Dermis microvascular lymphatic vessel endothelial cell (primary cell): ENCODE measurements around the gene VCL. TPM values are rescaled to one million over a fixed set of nuclear protein-coding genes. Genes with fewer than 3 reads are reported as not detected.
"Not testable (repeated sequence)": the region's sequence is repeated elsewhere in the genome, so short reads cannot be mapped to it uniquely, and the experiment has no call there.

Source experiments
- DNase-seq, 2 donors: peaks; one replicate each; pipeline versions ENCODE4 v3.0.0 to v3.0.0-alpha.2; 2010; ENCODE audit warnings: low read depth in 2 of 2
- total RNA-seq: library from RNA; depleted of rRNA; stranded (reverse); fragments of >200 nt; gene quantifications from 2 replicates; pipeline ENCODE4 v1.2.1, GENCODE V29; 2014

Gene VCL
- 58.5 and 71.2 TPM in 2 replicates for total RNA-seq

GRCh38 chr10:73997787-73998622, at the start of gene VCL:
Gene VCL (plus strand): TSS chr10:73998116. CDS start chr10:73998208, 92 bp downstream.
- DNase-seq: peak; percentile 92 to 99

- no peak for DNase-seq
Measured at GRCh38 chr10:73948947-73949633, 48.8 kb upstream of the VCL start.

- no peak for DNase-seq
Measured at GRCh38 chr10:73950155-73950948, 47.6 kb upstream of the VCL start.

- no peak for DNase-seq
Measured at GRCh38 chr10:73953665-73954064, 44.3 kb upstream of the VCL start.

- DNase-seq: no peak
Measured at GRCh38 chr10:73954737-73955136, 43.2 kb upstream of the VCL start.

- DNase-seq: no peak
Measured at GRCh38 chr10:73955719-73956118, 42.2 kb upstream of the VCL start.

- no peak for DNase-seq
Measured at GRCh38 chr10:73956476-73957359, 41.2 kb upstream of the VCL start.

GRCh38 chr10:73959484-73960243, 38.3 kb upstream of the VCL start:
- DNase-seq: no peak

- no peak for DNase-seq
Measured at GRCh38 chr10:73962386-73962785, 35.5 kb upstream of the VCL start.

GRCh38 chr10:73963533-73963932, 34.4 kb upstream of the VCL start:
- not testable (repeated sequence) for DNase-seq

GRCh38 chr10:73964743-73965142, 33.2 kb upstream of the VCL start:
- no peak for DNase-seq

GRCh38 chr10:73965267-73965889, 32.5 kb upstream of the VCL start:
- DNase-seq: peak in 1 of 2 donors; percentile 26

GRCh38 chr10:73965890-73966768, 31.8 kb upstream of the VCL start:
- DNase-seq: peak; percentile 76 to 89

GRCh38 chr10:73967022-73967429, 30.9 kb upstream of the VCL start:
- DNase-seq: no peak

- no peak for DNase-seq
Measured at GRCh38 chr10:73967544-73967943, 30.4 kb upstream of the VCL start.

- DNase-seq: peak in 1 of 2 donors; percentile 32
Measured at GRCh38 chr10:73968098-73968521, 29.8 kb upstream of the VCL start.

GRCh38 chr10:73969224-73969841, 28.6 kb upstream of the VCL start:
- no peak for DNase-seq

- no peak for DNase-seq
Measured at GRCh38 chr10:73970845-73971244, 27.1 kb upstream of the VCL start.
